HG03521 (cell line): Measurements from ENCODE around the gene HLA-DQB2.
"Not testable (repeated sequence)": the region's sequence is repeated elsewhere in the genome, so short reads cannot be mapped to it uniquely, and the experiment has no call there.

Experiments used
- ATAC-seq: cut with Tn5 transposase; IDR thresholded peaks from one replicate; pipeline ENCODE4 v1.9.1; 2021; ENCODE audit warnings: mild to moderate bottlenecking, moderate library complexity; ENCODE audit not compliant: unreplicated experiment

The HLA-DQB2 gene

GRCh38 chr6:32763421-32763820, at the start of gene HLA-DQB2:
TSS of gene HLA-DQB2 (minus strand) at chr6:32763532. CDS start at chr6:32763470, 62 bp downstream.
- ATAC-seq, result no peak

GRCh38 chr6:32809171-32809570, 45.8 kb upstream of the HLA-DQB2 start:
- ATAC-seq, result no peak

- ATAC-seq, result no peak
Observed at GRCh38 chr6:32807020-32807580, 43.8 kb upstream of the HLA-DQB2 start.

GRCh38 chr6:32805404-32805803, 42.1 kb upstream of the HLA-DQB2 start:
- not testable (repeated sequence) for ATAC-seq

GRCh38 chr6:32803416-32803815, 40.1 kb upstream of the HLA-DQB2 start:
- no peak for ATAC-seq

- ATAC-seq, result no peak
Observed at GRCh38 chr6:32799740-32800139, 36.4 kb upstream of the HLA-DQB2 start.

- no peak for ATAC-seq
Observed at GRCh38 chr6:32799168-32799567, 35.8 kb upstream of the HLA-DQB2 start.

- no peak for ATAC-seq
Observed at GRCh38 chr6:32796848-32797776, 33.8 kb upstream of the HLA-DQB2 start.

- no peak for ATAC-seq
Observed at GRCh38 chr6:32794510-32794909, 31.2 kb upstream of the HLA-DQB2 start.

GRCh38 chr6:32792901-32793435, 29.6 kb upstream of the HLA-DQB2 start:
- ATAC-seq, result no peak

GRCh38 chr6:32790306-32790705, 27.0 kb upstream of the HLA-DQB2 start:
- ATAC-seq, result no peak

GRCh38 chr6:32785781-32786533, 22.6 kb upstream of the HLA-DQB2 start:
- no peak for ATAC-seq

GRCh38 chr6:32782923-32783322, 19.6 kb upstream of the HLA-DQB2 start:
- ATAC-seq, result not testable (repeated sequence)

GRCh38 chr6:32779036-32779435, 15.7 kb upstream of the HLA-DQB2 start:
- ATAC-seq, result no peak

GRCh38 chr6:32775071-32775470, 11.7 kb upstream of the HLA-DQB2 start:
- no peak for ATAC-seq

- no peak for ATAC-seq
Observed at GRCh38 chr6:32774426-32774825, 11.1 kb upstream of the HLA-DQB2 start.

- ATAC-seq, result no peak
Observed at GRCh38 chr6:32772656-32773055, 9.3 kb upstream of the HLA-DQB2 start.

- ATAC-seq, result no peak
Observed at GRCh38 chr6:32764048-32764447, 716 bp upstream of the HLA-DQB2 start.

GRCh38 chr6:32761548-32761947, 1.8 kb downstream of the HLA-DQB2 start:
- ATAC-seq, result no peak

GRCh38 chr6:32761072-32761471, 2.3 kb downstream of the HLA-DQB2 start:
- no peak for ATAC-seq

- no peak for ATAC-seq
Observed at GRCh38 chr6:32759669-32760068, 3.7 kb downstream of the HLA-DQB2 start.
